Stimulated activated CD8-positive, alpha-beta memory T cell treated with anti-CD3 and anti-CD28 coated beads, Interleukin-7, amount 100 ng/mL, for 4 hours (primary cell): ENCODE results near the gene KLF5.
"Not testable (repeated sequence)": the region's sequence is repeated elsewhere in the genome, so short reads cannot be mapped to it uniquely, and the experiment has no call there.

Experiments
- DNase-seq, 2 donors: peaks; one replicate each; pipeline ENCODE4 v3.0.0-alpha.2; 2020; ENCODE audit warnings: low read depth in 2 of 2

The KLF5 gene

DNA sequence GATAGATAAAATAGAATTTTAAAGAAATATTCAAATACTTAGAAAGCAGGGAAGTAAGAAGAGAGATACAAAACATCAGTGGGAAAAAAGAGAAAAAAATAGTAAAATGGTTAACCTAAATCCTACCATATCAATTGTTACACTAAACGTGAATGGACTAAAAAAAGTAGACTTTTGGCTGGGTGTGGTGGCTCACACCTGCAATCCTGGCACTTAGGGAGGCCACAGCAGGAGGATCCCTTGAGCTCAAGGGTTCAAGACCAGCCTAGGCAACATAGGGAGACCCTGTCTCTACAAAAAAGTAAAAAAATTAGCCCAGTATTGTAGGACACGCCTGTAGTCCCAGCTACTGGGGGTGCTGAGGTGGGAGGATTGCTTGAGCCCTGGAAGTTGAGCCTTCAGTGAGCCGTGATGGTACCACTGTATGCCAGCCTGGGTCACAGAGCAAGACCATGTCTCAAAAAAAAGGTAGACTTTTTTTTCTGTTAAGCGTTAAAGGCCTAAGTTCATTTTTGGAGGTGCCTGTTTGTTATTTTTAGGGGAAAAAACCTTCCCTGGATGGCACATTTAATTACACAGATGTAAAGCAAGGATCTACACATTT is 29.6 kb downstream of the KLF5 start:
- DNase-seq, result no peak

GRCh38 chr13:73089213-73089612 is 30.4 kb downstream of the KLF5 start:
- DNase-seq, result no peak

DNA sequence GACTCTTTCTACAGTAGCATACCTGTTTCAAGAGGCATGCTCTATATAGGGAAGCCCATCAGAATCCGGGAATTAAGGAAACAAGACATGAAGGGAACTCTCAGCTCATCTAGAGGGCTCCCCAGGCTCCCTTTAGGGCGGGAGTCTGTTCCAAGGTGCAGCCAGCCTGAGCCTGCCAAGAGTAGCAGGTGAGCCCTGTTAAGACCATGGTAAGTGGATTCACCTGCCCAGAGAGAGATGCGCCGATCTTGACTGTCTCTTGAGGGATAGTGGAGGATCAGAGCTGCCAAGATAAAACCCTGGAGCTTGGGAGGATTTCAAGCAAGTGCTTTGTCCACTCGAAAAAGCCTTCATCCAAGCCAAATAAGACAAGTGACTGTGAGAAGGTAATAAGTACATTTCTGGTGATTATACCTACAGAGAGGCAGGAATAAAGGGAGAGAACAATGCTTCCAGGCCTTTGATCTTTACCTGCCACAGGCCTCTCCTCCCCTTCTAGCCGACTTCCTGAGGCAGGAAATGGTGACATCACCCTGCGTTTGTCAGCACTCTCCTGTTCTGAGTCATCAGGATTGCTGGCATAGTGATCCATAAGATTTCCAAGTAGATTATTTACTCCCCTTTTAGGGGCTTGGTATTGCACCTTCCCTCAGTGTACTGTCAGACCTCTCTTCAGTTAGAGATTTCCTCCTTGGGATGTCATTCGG is 31.5 kb downstream of the KLF5 start:
- DNase-seq, result no peak

- no peak for DNase-seq
These were observed 32.0 kb downstream of the KLF5 start for GRCh38 chr13:73090823-73091187.

- DNase-seq, result no peak
These were observed 34.0 kb downstream of the KLF5 start for GRCh38 chr13:73092829-73093228.

GRCh38 chr13:73096173-73096572 is 37.4 kb downstream of the KLF5 start:
- DNase-seq, result no peak

DNA sequence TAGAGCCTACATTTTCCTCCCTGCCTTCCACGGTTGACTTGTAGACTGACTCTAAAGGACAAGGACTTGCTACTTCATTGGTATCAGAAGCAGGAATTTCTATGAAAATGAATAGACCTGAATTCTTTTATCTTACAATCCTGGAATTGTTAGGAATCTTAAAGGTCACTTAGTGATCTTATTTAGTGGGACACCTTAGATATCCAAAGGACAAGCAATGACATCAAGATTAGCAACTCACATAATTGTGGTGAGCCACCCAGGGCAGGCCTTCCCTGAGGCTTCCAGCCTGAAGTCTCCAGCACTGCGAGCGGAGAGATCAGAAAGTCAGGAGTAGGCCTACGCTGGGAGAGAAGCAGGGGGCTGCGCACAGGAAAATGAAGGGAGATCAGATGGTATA is 37.8 kb downstream of the KLF5 start:
- no peak for DNase-seq

- not testable (repeated sequence) for DNase-seq
These were observed 42.0 kb downstream of the KLF5 start for GRCh38 chr13:73100781-73101180.

DNA sequence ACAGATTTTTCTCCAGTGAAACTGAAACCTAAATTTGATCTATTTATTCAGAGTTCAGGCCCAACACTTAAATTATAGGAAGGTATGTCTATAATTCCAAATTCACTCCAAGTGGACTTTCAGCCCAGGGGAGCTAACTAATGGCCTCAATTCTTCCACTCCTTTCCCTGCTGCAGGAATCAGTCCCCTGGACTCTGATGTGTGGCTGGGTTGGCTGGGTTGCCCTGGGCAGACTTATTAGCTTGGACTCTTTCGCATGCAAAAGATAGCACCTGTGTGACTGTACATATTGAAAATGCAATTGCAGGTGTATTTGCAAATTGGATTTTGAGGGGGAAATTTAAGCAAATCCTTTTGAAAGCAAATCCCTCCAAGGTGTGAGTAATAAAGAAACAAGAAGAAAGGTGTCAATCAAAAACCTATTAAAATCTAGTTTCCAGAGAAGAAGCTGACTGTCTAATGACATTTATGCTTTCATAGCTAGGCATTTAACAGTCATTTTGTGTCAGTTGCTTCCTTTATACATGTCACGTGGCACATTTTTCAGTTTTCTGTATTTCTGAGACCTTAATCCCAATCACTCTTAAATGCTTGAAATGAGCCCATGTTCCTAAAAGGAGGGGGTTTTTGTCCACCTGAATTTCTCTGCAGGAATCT is 42.7 kb downstream of the KLF5 start:
- no peak for DNase-seq

GRCh38 chr13:73103238-73103637 is 44.4 kb downstream of the KLF5 start:
- no peak for DNase-seq

DNA sequence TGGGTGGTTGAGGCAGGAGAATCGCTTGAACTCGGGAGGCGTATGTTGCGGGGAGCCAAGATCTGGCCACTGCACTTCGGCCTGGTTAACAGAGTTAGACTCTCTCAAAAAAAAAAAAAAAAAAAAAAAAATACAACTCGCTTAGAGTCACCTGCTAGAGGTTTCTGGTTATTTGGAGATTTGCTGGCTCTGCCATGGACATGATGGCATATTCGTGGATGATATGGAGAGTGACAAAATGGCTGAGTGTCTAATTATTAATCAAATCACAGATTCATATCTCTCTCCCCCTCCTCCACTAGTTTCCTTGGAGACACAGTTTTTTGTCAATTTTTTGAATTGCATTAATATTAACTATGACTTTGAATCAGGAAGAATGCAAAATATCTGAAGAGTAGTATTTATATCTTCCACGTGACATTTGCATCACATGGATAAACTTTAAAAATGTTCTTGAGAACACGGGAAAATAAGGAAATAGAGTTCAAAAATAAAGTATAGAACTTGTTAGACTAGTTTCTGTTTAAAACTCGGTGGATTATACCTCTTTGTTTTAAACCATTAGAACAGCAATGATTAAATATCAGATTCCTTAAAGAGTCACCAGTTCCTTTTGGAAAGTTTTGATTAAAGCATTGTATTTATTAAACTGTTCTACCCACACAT is 47.8 kb downstream of the KLF5 start:
- no peak for DNase-seq

DNA sequence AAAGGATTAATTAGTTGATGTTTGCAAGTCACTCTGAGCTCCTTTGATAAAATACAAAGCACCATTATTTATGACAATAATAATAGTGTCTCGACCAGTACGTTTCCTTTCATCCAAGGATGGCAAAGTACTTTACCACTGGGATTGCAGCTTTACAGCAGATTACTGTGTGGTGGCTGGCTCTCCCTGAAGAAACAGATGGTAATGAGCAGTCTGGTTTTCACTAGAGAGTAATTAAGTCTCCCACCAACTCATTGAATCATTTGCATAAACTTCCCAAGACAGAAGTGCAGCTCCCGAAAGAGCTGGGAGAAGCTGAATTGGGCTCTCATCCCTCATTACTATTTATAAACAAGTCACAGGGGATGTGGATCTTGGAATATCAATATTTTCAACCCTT is 48.7 kb downstream of the KLF5 start:
- no peak for DNase-seq

GRCh38 chr13:73107970-73108369 is 49.2 kb downstream of the KLF5 start:
- no peak for DNase-seq

DNA sequence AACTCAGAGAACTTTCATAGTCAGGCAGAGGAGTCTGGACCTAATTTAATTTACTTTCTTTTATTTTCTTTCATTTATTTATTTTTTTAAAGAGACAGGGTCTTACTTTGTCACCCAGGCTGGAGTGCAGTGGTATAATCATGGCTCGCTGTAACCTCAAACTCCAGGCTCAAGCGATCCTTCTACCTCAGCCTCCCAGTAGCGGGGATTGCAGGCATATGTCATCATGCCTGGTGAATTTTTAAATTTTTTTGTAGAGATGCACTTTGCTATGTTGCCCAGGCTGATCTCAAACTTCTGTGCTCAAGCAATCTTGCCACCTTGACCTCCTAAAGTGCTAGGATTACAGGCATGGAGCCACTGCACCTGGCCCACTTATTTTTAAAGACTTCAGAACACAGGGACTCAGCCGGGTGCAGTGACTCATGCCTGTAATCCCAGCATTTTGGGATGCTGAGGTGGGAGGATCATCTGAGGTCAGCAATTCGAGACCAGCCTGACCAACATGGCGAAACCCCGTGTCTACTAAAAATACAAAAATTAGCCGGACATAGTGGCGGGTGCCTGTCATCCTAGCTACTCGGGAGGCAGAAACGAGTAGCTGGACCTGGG is 50.6 kb downstream of the KLF5 start:
- no peak for DNase-seq

DNA sequence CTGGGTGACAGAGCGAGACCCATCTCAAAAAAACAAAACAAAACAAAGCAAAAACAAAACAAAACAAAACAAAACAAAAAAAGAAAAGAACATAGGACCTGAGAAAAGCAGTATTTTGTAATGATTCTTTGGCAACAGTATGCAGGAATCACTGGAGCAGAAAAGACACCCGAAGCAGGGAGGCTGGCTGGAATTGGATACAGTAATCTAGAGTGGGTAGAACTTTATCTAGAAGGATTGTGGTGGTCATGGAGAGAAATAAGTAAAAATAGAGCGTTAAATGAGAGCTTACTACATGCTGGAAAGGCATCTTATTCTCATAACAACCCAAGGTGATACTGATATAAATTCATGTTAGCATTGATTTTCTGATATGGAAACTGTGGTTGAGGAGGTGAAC is 51.2 kb downstream of the KLF5 start:
- DNase-seq, result no peak

- no peak for DNase-seq
These were observed 52.0 kb downstream of the KLF5 start for GRCh38 chr13:73110814-73111213.

GRCh38 chr13:73111331-73111730 is 52.5 kb downstream of the KLF5 start:
- DNase-seq, result no peak

DNA sequence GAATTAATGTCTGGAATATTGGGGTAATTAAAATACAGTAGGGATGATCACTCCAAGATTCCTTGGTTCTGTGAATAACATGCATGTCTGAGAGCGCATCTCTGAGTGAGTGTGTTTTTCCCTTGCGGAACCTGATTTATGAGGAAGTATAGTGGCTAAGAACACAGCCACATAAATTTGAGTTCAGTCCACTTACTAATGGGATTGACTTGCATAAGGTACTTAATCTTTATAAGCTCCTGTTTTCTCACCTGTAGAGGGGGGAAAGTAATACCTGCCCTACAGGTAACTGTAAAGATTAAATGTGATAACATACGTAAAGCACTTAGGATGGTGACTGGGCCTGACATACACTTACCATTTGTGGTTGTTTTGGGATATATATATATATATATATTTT is 60.8 kb downstream of the KLF5 start:
- no peak for DNase-seq
